HL-60 (cell line): ENCODE results near the gene UBFD1.

Experiments
- DNase-seq, 2 experiments: peaks; one replicate each; pipeline ENCODE4 v3.0.0-alpha.2; 2010 to 2020; ENCODE audit warnings: low read depth in 1 of 2, low spot score in 1 of 2
- H3K27ac ChIP-seq: fragments of 250-450 bp; sonication (Bioruptor Pico); replicated peaks from 2 replicates; pipeline ENCODE4 v1.5.1; 2020; ENCODE audit warnings: mild to moderate bottlenecking, moderate library complexity
- H3K27me3 ChIP-seq: fragments of 250-450 bp; sonication (Bioruptor Pico); 2 replicates; pipeline ENCODE4 v1.5.1; 2021; ENCODE audit warnings: mild to moderate bottlenecking, moderate library complexity; ENCODE audit not compliant: insufficient read depth, poor library complexity, severe bottlenecking
- H3K4me3 ChIP-seq: replicated peaks from 2 replicates; pipeline ENCODE4 v1.5.1; 2011; ENCODE audit warnings: mild to moderate bottlenecking, control low read depth, low read length; ENCODE audit not compliant: insufficient read depth
- CTCF ChIP-seq: IDR thresholded peaks from one replicate; pipeline ENCODE4 v1.5.1; 2011; ENCODE audit warnings: low read length, control low read depth, inconsistent platforms; ENCODE audit not compliant: insufficient read depth
- GABPA ChIP-seq: IDR thresholded peaks from 2 replicates; pipeline ENCODE4 v1.6.1; 2012; ENCODE audit warnings: low read depth
- POLR2AphosphoS5 ChIP-seq: IDR thresholded peaks from 2 replicates; pipeline ENCODE4 v1.6.1; 2012; ENCODE audit warnings: low read depth
- SPI1 ChIP-seq: IDR thresholded peaks from 2 replicates; pipeline ENCODE4 v1.6.1; 2012; ENCODE audit warnings: low read depth, mild to moderate bottlenecking, borderline replicate concordance
- TF ChIP-seq, protein P1 (sequence below): IDR thresholded peaks from 2 replicates; pipeline ENCODE4 v1.6.1; 2012; ENCODE audit warnings: low read depth; ENCODE audit not compliant: insufficient replicate concordance

UBFD1 gene

GRCh38 chr16:23549938-23550337 is 7.6 kb upstream of the UBFD1 start:
- H3K4me3 ChIP-seq = no peak overlapping the region
- H3K27me3 ChIP-seq = no peaks in the 10 kb centered on the region
- H3K27ac ChIP-seq = no peak overlapping the region
- no peak for TF ChIP-seq POLR2AphosphoS5
- TF ChIP-seq SPI1 = no peak
- TF ChIP-seq, protein P1, sequence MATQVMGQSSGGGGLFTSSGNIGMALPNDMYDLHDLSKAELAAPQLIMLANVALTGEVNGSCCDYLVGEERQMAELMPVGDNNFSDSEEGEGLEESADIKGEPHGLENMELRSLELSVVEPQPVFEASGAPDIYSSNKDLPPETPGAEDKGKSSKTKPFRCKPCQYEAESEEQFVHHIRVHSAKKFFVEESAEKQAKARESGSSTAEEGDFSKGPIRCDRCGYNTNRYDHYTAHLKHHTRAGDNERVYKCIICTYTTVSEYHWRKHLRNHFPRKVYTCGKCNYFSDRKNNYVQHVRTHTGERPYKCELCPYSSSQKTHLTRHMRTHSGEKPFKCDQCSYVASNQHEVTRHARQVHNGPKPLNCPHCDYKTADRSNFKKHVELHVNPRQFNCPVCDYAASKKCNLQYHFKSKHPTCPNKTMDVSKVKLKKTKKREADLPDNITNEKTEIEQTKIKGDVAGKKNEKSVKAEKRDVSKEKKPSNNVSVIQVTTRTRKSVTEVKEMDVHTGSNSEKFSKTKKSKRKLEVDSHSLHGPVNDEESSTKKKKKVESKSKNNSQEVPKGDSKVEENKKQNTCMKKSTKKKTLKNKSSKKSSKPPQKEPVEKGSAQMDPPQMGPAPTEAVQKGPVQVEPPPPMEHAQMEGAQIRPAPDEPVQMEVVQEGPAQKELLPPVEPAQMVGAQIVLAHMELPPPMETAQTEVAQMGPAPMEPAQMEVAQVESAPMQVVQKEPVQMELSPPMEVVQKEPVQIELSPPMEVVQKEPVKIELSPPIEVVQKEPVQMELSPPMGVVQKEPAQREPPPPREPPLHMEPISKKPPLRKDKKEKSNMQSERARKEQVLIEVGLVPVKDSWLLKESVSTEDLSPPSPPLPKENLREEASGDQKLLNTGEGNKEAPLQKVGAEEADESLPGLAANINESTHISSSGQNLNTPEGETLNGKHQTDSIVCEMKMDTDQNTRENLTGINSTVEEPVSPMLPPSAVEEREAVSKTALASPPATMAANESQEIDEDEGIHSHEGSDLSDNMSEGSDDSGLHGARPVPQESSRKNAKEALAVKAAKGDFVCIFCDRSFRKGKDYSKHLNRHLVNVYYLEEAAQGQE = no peak
- TF ChIP-seq CTCF = no peak
- no peak for TF ChIP-seq GABPA
- no peak for DNase-seq

DNA sequence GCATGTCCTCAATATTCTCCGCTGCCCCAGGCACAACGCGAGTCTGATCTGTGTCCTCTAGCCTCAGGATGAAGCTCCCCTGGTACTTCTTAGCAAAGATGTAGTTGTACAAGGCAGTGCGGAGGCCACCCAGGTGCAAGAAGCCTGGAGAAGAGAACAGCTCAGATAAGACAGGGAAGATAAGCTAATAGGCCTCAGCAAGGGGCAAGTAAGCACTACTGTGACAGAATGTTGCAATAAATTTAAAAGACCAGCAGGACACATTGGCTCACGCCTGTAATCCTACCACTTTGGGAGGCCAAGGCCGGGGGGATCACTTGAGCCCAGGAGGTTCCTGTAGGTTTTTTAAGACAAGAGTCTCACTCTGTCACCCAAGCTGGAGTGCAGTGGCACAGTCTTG is 5.4 kb upstream of the UBFD1 start:
- DNase-seq = no peak
- no peak overlapping the region for H3K27ac ChIP-seq
- TF ChIP-seq SPI1 = no peak
- TF ChIP-seq GABPA = no peak
- TF ChIP-seq, protein P1 = no peak
- no peak for TF ChIP-seq CTCF
- no peak for TF ChIP-seq POLR2AphosphoS5
- H3K4me3 ChIP-seq = no peak overlapping the region
- no peaks in the 10 kb centered on the region for H3K27me3 ChIP-seq

DNA sequence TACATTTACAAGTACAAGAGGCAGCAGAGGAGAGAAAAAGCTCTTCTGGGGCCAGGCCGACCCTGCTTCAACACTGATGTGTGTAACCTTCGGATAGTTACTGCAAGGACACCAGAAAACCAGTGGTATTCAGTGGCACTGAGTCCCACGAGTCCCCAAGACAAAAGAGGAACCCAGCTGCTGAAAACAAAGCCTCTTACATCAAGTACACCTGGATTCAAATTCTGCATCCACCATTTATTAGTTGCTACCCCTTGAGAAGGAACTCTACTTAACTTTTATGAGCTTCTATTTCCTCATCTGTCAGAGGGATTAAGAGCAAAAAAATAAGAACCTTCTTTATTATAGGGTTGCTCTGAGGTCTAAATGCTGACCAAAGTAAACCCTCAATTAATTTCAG is 3.0 kb upstream of the UBFD1 start:
- no peak for DNase-seq
- Histone ChIP-seq H3K27ac (no peak overlapping the region), H3K27me3 (no peaks in the 10 kb centered on the region), H3K4me3 (no peak overlapping the region)
- TF ChIP-seq, protein P1 = no peak
- TF ChIP-seq SPI1 = peak; percentile 24; the same call in 1 of the 2 replicates
